Sigmoid colon (tissue), 7 donors: ENCODE data around the gene OR2T27. TPM values are rescaled to one million over a fixed set of nuclear protein-coding genes. Genes with fewer than 3 reads are reported as not detected.

Source experiments
- DNase-seq: peaks from one replicate; pipeline ENCODE4 v3.0.0-alpha.2; 2019
- H3K27ac ChIP-seq, 4 donors: fragments of 200-600 bp; sonication (generic); one replicate each; pipeline ENCODE4 v1.5.1; 2016 to 2019; ENCODE audit warnings: mild to moderate bottlenecking in 1 of 4
- H3K27me3 ChIP-seq, 3 donors: fragments of 200-600 bp; sonication (generic); one replicate each; pipeline ENCODE4 v1.5.1; 2019; ENCODE audit warnings: mild to moderate bottlenecking in 1 of 3
- H3K36me3 ChIP-seq, 4 donors: fragments of 200-600 bp; sonication (generic); one replicate each; pipeline ENCODE4 v1.5.1; 2016 to 2019
- H3K4me1 ChIP-seq, 4 donors: fragments of 200-600 bp; sonication (generic); one replicate each; pipeline ENCODE4 v1.5.1; 2017 to 2019
- H3K4me3 ChIP-seq, 4 donors: fragments of 200-600 bp; sonication (generic); one replicate each; pipeline ENCODE4 v1.5.1; 2017 to 2019; ENCODE audit warnings: mild to moderate bottlenecking in 2 of 4, moderate library complexity in 1 of 4
- H3K9me3 ChIP-seq, 4 donors: fragments of 200-600 bp in 3 of 4; sonication (generic) in 3 of 4; one replicate each; pipeline versions ENCODE4 v1.5.1 to v1.6.1; 2013 to 2019
- CTCF ChIP-seq, 4 experiments: fragments of 450-650 bp in 3 of 4; fragments of 200-600 bp in 1 of 4; IDR thresholded peaks; one replicate each; pipeline ENCODE4 v1.5.1; 2016 to 2019; ENCODE audit warnings: antibody characterized with exemption in 4 of 4, mild to moderate bottlenecking in 3 of 4, moderate library complexity in 2 of 4
- EP300 ChIP-seq, 4 donors: sonication (generic); formaldehyde crosslinking; IDR thresholded peaks; one replicate each; pipeline ENCODE4 v1.6.1; 2017; ENCODE audit warnings: antibody characterized with exemption in 4 of 4
- POLR2A ChIP-seq, 2 donors: fragments of 450-650 bp; IDR thresholded peaks; one replicate each; pipeline ENCODE4 v1.6.1; 2016; ENCODE audit warnings: antibody characterized with exemption in 2 of 2, mild to moderate bottlenecking in 2 of 2, moderate library complexity in 2 of 2
- POLR2AphosphoS5 ChIP-seq, 4 donors: sonication (generic); formaldehyde crosslinking; IDR thresholded peaks; one replicate each; pipeline ENCODE4 v1.6.1; 2017; ENCODE audit warnings: antibody characterized with exemption in 4 of 4
- WGBS, 2 donors: extraction: QIAGEN DNeasy Blood & Tissue Kit; methylation state at CpG; one replicate each; pipeline ENCODE4 v1.1.7; 2013; 5-methylcytosine and 5-hydroxymethylcytosine counted together
- intact Hi-C: fragments of 100-400 bp; cut with DNase I; formaldehyde crosslinking; loops from one replicate; pipeline ENCODE4 v1.15.1; 2023
- polyA plus RNA-seq, 3 donors: library from polyadenylated mRNA; stranded (reverse); fragments of 200-250 nt; gene quantifications; one replicate each; pipeline ENCODE4 v1.2.3, GENCODE V29; 2013
- total RNA-seq, 4 donors: library from RNA; depleted of rRNA; stranded (reverse); fragments of >200 nt; gene quantifications; one replicate each; pipeline ENCODE4 v1.1.0, GENCODE V29; 2016
- donor health status: healthy with polysubstance abuse.
- donor health status: Bipolar disorder and iron deficiency.
- donor health status: healthy.

The OR2T27 gene
- total and polyA plus RNA-seq, 7 donors = not detected

GRCh38 chr1:248631354-248632008 is 23.8 kb downstream of the OR2T27 start:
- no peak for TF ChIP-seq EP300 (IDR thresholded peaks at IDR 0.05)
- no peak for TF ChIP-seq CTCF (IDR thresholded peaks at IDR 0.05)
- TF ChIP-seq POLR2AphosphoS5 (IDR thresholded peaks at IDR 0.05) = no peak
- TF ChIP-seq POLR2A (IDR thresholded peaks at IDR 0.05) = no peak
- Histone ChIP-seq H3K36me3 (no peaks in the 10 kb centered on the region), H3K27ac (no peak overlapping the region), H3K4me3 (no peak overlapping the region), H3K9me3 (no peaks in the 10 kb centered on the region), H3K27me3 (no peaks in the 10 kb centered on the region), H3K4me1 (no peaks in the 10 kb centered on the region)
- 15 to 58% methylated on average over 7 of the region's 7 CpGs for WGBS, 2 donors
- DNase-seq = no peak
- intact Hi-C loops = no loop called here

- Histone ChIP-seq H3K9me3 (no peaks in the 10 kb centered on the region), H3K27ac (no peak overlapping the region), H3K27me3 (no peaks in the 10 kb centered on the region), H3K36me3 (no peaks in the 10 kb centered on the region), H3K4me1 (no peaks in the 10 kb centered on the region), H3K4me3 (no peak overlapping the region)
- 88 to 89% methylated on average over 2 of the region's 2 CpGs for WGBS, 2 donors
- no peak for TF ChIP-seq EP300 (IDR thresholded peaks at IDR 0.05)
- no peak for TF ChIP-seq CTCF (IDR thresholded peaks at IDR 0.05)
- TF ChIP-seq POLR2AphosphoS5 (IDR thresholded peaks at IDR 0.05) = no peak
- no peak for TF ChIP-seq POLR2A (IDR thresholded peaks at IDR 0.05)
- intact Hi-C loops = no loop called here
- no peak for DNase-seq
Measured at GRCh38 chr1:248630551-248630950, 24.8 kb downstream of the OR2T27 start.

GRCh38 chr1:248627971-248628844 is 27.1 kb downstream of the OR2T27 start:
- no peak for DNase-seq
- no peak overlapping the region for H3K4me3 ChIP-seq
- no peaks in the 10 kb centered on the region for H3K9me3 ChIP-seq
- TF ChIP-seq EP300 (IDR thresholded peaks at IDR 0.05) (no peak), POLR2AphosphoS5 (IDR thresholded peaks at IDR 0.05) (no peak), POLR2A (IDR thresholded peaks at IDR 0.05) (no peak), CTCF (IDR thresholded peaks at IDR 0.05) (no peak)
- no peaks in the 10 kb centered on the region for H3K27me3 ChIP-seq
- WGBS, 2 donors = 81 to 89% methylated on average over 9 of the region's 9 CpGs
- no peak overlapping the region for H3K27ac ChIP-seq
- intact Hi-C loops = no loop called here
- no peaks in the 10 kb centered on the region for H3K4me1 ChIP-seq
- H3K36me3 ChIP-seq = no peaks in the 10 kb centered on the region

- no peaks in the 10 kb centered on the region for H3K9me3 ChIP-seq
- TF ChIP-seq EP300 (IDR thresholded peaks at IDR 0.05) = no peak
- TF ChIP-seq POLR2A (IDR thresholded peaks at IDR 0.05) = no peak
- TF ChIP-seq CTCF (IDR thresholded peaks at IDR 0.05) = no peak
- TF ChIP-seq POLR2AphosphoS5 (IDR thresholded peaks at IDR 0.05) = no peak
- H3K36me3 ChIP-seq = no peaks in the 10 kb centered on the region
- H3K4me1 ChIP-seq = no peaks in the 10 kb centered on the region
- no peak for DNase-seq
- 87 to 89% methylated on average over 5 of the region's 5 CpGs for WGBS, 2 donors
- H3K27me3 ChIP-seq = no peaks in the 10 kb centered on the region
- intact Hi-C loops = loop anchor here (2.0 kb wide), 1 partner anchor 181 kb away; no protein-coding TSS in a partner anchor
- no peak overlapping the region for H3K4me3 ChIP-seq
- H3K27ac ChIP-seq = no peak overlapping the region
Measured at GRCh38 chr1:248625971-248626370, 29.4 kb downstream of the OR2T27 start.
